ENCODE measurements around the gene ZNF728.
"Not testable (repeated sequence)": the region's sequence is repeated elsewhere in the genome, so short reads cannot be mapped to it uniquely, and the experiment has no call there.

Gene ZNF728

DNA sequence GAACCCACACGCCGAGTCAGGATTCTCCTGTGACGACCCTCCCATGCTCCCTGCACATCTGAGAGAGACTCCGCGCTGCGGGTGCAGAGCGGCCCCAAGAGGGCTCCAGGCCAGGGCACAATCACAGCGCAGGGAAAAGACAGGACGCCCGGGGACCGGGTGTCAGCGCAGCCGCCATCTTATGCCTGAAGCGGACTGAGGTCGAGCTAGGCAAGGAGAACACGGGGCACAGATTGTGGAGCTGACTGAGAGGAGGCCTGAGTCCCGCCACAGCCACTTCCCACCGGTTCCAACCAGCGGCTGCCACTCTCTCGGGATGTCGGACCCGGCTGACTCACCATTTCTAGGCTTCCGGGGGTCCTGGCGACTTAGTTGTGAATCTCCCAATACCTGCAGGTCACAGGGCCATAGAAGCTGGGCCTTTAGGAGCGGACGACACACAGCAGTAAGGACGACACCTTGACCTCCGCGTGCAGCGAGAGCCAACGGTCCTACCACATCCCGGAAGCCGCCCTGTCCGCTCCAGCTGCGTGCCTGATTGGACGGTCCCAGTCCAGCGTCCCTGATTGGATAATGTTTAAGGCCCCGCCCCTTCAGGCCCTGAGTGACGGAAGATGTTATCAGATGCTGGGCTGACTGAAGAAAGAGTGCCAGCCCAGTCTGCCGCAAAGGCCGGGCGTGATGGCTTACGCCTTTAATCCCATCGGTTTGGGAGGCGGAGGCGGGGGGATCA is at the start of gene ZNF728:
Gene ZNF728 (minus strand): TSS at position 487 of the 733 bp plus-strand sequence. CDS start 146 bp downstream, at position 341.
- FAIRE-seq, result no peak

DNA sequence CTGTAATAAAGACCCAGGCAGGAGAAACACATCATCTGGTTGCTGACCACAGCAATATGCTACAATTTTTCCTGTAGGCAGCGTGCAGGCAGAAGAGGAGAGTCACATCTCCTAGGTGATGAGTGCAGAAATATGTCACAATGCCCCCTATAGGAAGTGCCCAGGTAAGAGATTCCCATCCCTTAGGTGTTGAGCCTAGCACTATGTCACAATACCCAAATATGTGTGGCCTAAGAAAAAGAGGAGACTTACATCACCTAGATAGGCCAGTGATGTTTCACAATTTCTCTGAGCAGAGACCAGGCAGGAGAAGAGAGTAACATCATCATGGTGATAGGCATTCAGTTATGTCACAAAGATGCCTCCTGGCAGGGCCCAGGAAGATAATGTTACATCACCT is 49.4 kb upstream of the ZNF728 start:
- FAIRE-seq (no peak), DNase-seq (ENCODE audit: insufficient read length, low spot score) (no peak)

More for the DNA sequence above, at the start of gene ZNF728:
- no peak for DNase-seq (ENCODE audit: insufficient read length, low spot score)

DNA sequence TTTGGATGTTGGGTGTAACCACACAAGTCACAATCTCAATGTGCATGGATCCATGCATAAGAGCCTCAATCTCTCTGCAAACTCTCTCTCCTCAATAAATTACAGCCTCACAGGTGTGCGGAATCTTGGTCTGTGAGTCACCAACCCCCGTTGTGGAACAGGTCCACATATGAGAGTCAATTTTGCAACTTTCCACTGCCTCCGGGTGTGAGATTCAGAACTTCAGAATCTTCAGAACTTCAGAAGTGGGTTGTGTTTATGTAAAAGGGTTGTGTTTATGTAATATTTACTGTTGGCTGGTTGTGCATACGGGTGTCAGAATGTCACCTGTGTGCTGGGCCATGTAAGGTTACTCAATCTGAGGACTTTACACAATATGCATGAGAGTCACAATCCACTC is 46.3 kb upstream of the ZNF728 start:
- no peak for DNase-seq (ENCODE audit: insufficient read length, low spot score)
- FAIRE-seq, result no peak

DNA sequence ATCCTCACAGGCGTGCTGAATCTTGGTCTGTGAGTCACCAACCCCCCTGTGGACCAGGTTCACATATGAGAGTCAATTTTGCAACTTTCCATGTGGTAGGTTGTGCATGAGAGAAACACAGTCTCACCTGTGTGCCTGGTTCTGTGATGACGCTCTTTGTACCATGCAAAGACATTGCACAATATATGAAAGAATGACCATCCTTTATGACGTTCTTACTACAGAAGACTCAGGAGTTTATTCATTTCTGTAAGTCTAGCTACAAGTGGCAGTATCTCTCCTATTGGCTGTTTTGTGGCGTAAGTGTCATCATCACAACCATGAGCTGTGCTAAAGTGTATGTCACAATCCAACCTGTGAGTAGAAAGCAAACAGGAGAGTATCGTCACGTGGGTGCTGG is 43.8 kb upstream of the ZNF728 start:
- no peak for FAIRE-seq
- no peak for DNase-seq (ENCODE audit: insufficient read length, low spot score)

DNA sequence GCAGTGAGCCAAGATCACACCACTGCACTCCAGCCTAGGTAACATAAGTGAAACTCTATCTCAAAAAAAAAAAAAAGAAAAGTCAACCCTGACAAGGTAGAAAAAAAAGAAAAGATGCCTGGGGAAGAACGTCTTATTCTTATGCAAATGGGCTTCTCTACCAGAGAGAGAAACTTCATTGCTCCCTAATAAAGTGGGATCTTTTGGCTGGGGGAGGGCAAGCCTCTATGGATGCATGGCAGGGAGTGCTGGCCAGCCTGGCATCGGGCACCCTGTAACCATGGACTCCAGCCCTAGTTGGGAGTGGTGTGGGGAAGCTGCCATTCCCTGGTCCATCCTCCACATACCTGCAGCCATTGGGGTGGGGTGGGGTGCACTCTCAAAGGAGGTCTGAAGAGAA is 30.7 kb upstream of the ZNF728 start:
- DNase-seq (ENCODE audit: insufficient read length, low spot score) (no peak), FAIRE-seq (no peak)

DNA sequence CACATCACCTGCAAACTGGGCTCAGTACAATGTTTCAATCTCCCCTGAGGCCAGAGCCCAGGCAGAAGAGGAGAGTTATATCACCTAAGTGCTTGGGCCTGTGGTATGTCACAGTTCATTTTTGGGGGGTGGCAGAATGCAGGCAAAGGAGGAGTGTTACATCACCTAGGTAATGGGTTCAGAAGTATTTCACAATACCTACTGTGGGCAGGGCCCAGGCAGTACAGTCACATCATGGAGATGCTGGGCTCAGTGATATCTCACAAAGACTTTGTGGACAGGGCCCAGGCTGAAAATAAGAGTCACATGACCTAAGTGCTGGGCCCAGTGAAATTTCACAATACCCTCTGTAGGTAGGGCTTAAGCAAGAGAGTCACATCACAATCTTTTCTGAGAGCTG is 12.7 kb upstream of the ZNF728 start:
- DNase-seq (ENCODE audit: insufficient read length, low spot score) (no peak), FAIRE-seq (no peak)

DNA sequence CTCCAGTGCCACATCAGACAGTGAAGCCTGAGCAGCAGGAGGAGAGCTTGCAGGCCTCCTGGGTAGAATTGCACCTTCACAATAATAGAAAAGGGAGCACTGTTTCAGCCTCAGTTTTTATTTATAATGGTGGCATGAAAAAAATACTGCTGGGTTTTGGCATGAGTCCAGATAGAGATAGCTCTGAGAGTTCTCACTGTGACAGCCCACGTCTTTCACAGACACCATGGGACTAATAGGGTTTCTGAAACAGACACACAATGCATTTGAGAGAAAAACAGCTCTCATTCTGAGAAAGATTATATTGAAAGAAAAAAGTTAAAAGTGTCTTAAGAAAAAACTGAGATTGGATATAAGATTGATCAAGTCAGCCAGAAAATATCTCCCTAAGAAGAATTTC is 8.0 kb downstream of the ZNF728 start:
- DNase-seq (ENCODE audit: insufficient read length, low spot score); FAIRE-seq: not testable (repeated sequence)

DNA sequence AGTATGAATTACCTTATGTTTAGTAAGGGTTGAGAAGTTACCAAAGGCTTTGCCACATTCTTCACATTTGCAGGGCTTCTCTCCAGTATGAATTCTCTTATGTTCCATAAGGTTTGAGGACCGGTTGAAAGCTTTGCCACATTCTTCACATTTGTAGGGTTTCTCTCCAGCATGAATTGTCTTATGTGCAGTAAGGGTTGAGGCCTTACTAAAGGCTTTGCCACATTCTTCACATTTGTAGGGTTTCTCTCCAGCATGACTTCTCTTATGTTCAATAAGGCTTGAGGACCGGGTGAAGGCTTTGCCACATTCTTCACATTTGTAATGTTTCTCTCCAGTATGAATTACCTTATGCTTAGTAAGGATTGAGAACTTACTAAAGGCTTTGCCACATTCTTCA is 26.7 kb downstream of the ZNF728 start:
- FAIRE-seq (no peak), DNase-seq (ENCODE audit: insufficient read length, low spot score) (no peak)

DNA sequence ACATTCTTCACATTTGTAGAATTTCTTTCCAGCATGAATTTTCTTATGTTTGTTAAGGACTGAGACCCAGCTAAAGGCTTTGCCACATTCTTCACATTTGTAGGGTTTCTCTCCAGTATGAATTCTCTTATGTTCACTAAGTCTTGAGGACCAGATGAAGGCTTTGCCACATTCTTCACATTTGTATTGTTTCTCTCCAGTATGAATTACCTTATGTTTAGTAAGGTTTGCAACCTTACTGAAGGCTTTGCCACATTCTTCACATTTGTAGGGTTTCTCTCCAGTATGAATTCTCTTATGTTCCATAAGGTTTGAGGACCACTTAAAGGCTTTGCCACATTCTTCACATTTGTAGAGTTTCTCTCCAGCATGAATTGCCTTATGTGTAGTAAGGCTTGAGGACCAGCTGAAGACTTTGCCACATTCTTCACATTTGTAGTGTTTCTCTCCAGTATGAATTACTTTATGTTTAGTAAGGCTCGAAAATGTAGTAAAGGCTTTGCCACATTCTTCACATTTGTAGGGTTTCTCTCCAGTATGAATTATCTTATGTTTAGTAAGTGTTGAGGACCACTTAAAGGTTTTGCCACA is 27.3 kb downstream of the ZNF728 start:
- not testable (repeated sequence) for DNase-seq (ENCODE audit: insufficient read length, low spot score); FAIRE-seq

DNA sequence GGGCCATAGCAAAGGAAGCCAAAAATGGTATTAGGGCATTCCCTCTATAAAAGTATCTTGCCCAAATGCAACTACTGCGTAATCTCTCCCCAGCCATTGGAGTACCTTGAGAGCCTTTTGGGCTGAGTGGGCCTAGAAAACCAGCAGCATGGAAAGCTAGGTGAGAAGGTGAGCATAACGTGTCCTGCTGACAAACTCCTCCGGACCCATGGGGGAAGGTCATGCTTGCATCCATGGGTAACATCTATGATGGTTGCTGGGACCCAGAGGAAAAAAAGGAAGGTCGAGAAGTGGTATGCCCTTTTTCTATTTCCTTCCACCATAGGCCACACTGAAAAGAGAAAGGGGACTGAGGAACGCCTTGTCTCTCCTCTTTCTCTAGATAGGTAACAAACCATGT is 57.4 kb downstream of the ZNF728 start:
- FAIRE-seq, result no peak
- no peak for DNase-seq (ENCODE audit: insufficient read length, low spot score)

DNA sequence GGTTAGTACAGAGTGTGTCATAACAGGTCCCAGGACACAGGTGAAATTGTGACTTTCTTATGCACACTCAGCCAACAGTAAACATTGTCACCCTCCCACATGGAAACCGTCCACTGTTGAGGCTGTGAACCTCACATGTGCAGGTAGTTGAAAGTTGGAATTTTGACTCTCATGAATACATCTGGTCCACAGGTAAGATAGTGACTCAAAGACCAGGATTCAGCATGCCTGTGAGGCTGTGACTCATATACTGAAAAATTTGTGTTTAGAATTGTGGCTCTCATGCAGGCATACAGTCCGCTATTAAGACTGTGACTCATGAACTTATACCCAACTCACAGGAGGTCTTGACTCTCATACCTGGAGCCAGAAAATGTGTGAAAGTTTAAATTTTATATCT is 67.8 kb downstream of the ZNF728 start:
- FAIRE-seq (no peak), DNase-seq (ENCODE audit: insufficient read length, low spot score) (no peak)

DNA sequence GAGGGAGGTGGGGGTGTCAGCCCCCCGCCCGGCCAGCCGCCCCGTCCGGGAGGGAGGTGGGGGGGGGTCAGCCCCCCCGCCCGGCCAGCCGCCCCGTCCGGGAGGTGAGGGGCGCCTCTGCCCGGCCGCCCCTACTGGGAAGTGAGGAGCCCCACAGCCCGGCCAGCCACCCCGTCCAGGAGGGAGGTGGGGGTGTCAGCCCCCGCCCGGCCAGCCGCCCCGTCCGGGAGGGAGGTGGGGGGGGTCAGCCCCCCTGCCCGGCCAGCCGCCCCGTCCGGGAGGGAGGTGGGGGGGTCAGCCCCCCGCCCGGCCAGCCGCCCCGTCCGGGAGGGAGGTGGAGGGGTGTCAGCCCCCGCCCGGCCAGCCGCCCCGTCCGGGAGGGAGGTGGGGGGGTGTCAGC is 75.4 kb downstream of the ZNF728 start:
- FAIRE-seq; DNase-seq (ENCODE audit: insufficient read length, low spot score): not testable (repeated sequence)

DNA sequence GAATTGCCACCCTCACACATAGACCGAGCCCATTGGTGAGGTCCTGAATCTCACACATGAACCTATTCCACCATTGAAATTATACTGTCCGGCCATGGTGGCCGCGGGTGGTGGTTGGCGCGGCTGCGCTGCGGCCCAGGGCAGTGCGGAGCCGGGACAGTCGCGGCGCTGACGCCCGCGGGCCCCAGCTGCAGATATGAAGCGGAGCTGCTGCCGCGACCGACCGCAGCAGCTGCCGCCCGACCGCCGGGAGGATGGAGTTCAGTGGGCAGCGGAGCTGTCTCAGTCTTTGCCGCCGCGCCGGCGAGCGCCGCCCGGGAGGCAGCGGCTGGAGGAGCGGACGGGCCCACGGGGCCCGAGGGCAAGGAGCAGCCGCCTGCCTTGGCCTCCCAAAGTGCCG is 77.8 kb downstream of the ZNF728 start:
- not testable (repeated sequence) for DNase-seq (ENCODE audit: insufficient read length, low spot score); FAIRE-seq
